ENCODE results near the gene ERH. TPM values are rescaled to one million over a fixed set of nuclear protein-coding genes. Genes with fewer than 3 reads are reported as not detected.
A peak's percentile ranks its signal among the peaks of the same experiment; 100 is the strongest.
"Not testable (repeated sequence)": the region's sequence is repeated elsewhere in the genome, so short reads cannot be mapped to it uniquely, and the experiment has no call there.

ERH gene
- 100 to 1,000 TPM; 153 to 216 (median 165) TPM for polyA plus RNA-seq (ENCODE audit: insufficient read length in 10 of 10)
- long read RNA-seq, donor 1, transcript ERH-203 (4 exons, 1,124 nt) = major isoform, 89 of 92 reads
- long read RNA-seq, donor 1, partial matches to known transcripts = 0 of 92 reads
- long read RNA-seq, donor 1, other reads (novel, unspliced or antisense) = 0 of 92 reads
- long read RNA-seq, donor 2, transcript ERH-203 (4 exons, 1,124 nt) = major isoform, 89 of 90 reads
- long read RNA-seq, donor 2, partial matches to known transcripts = 0 of 90 reads
- long read RNA-seq, donor 2, other reads (novel, unspliced or antisense) = 0 of 90 reads
- long read RNA-seq, donor 3 = 0 reads
- long read RNA-seq, donor 4, transcript ERH-203 (4 exons, 1,124 nt) = major isoform, 81 of 94 reads
- long read RNA-seq, donor 4, transcript ERH-202 (3 exons, 586 nt) = minor isoform, 6 of 94 reads
- long read RNA-seq, donor 4, partial matches to known transcripts = 5 of 94 reads
- long read RNA-seq, donor 4, other reads (novel, unspliced or antisense) = 0 of 94 reads
- long read RNA-seq, donor 5, transcript ERH-203 (4 exons, 1,124 nt) = major isoform, 147 of 158 reads
- long read RNA-seq, donor 5, transcript ERH-202 (3 exons, 586 nt) = minor isoform, 6 of 158 reads
- long read RNA-seq, donor 5, partial matches to known transcripts = 5 of 158 reads
- long read RNA-seq, donor 5, other reads (novel, unspliced or antisense) = 0 of 158 reads
- long read RNA-seq, donor 6, transcript ERH-203 (4 exons, 1,124 nt) = major isoform, 111 of 117 reads
- long read RNA-seq, donor 6, partial matches to known transcripts = 5 of 117 reads
- long read RNA-seq, donor 6, other reads (novel, unspliced or antisense) = 0 of 117 reads
- long read RNA-seq, donor 7, transcript ERH-202 (3 exons, 586 nt) = minor isoform, 5 of 67 reads
- long read RNA-seq, donor 7, transcript ERH-203 (4 exons, 1,124 nt) = major isoform, 62 of 67 reads
- long read RNA-seq, donor 7, partial matches to known transcripts = 0 of 67 reads
- long read RNA-seq, donor 7, other reads (novel, unspliced or antisense) = 0 of 67 reads
- long read RNA-seq, donor 8, transcript ERH-202 (3 exons, 586 nt) = minor isoform, 7 of 113 reads
- long read RNA-seq, donor 8, transcript ERH-203 (4 exons, 1,124 nt) = major isoform, 105 of 113 reads
- long read RNA-seq, donor 8, partial matches to known transcripts = 0 of 113 reads
- long read RNA-seq, donor 8, other reads (novel, unspliced or antisense) = 0 of 113 reads
- long read RNA-seq, donor 9, transcript ERH-203 (4 exons, 1,124 nt) = major isoform, 13 of 14 reads
- long read RNA-seq, donor 9, partial matches to known transcripts = 0 of 14 reads
- long read RNA-seq, donor 9, other reads (novel, unspliced or antisense) = 0 of 14 reads

DNA sequence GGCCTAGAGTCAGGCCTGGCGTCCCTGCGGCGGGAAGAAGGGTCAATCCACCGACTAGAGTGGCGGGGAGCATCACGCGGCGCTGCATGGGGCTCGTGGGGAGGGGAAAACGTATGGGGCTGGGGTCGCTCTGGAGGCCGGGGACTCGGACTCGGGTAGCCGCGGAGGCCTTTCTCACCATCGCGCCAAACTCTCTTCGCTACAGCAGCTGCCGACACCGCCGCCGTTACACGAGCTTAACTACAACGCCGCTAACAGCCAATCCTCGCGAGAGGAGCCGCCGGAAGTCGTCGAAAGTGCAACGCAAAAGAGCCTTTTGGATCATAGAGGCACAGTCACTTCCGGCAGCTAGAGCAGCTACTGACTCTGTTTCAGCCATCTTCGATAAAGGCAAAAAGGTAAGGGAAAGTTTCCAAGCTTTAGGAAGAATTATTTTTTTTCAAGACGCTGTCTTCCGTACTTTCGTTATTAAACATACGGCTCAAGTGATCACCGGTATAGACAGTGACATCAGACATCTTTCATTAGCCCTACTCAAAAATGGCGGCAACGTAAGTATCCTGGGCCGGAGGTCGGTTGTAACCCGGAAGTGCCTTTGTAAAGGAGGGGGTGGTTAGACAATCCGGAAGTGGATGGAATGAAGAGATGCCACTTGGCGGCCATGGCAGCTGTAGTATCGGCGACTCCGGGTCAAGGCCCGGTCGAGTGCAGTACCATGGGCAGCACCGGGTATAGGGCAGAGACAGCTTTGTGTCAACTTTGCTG is at the start of gene ERH, which contains the start of gene SLC39A9:
ERH (minus strand) TSS at position 247 of the 765 bp plus-strand sequence; CDS start at position 181, 66 bp downstream.
SLC39A9 (plus strand) TSS at position 640 of the 765 bp plus-strand sequence. CDS start 678 bp downstream, outside the sequence.
- DNase-seq = peak; percentile 97 to 99 (median 98)

DNA sequence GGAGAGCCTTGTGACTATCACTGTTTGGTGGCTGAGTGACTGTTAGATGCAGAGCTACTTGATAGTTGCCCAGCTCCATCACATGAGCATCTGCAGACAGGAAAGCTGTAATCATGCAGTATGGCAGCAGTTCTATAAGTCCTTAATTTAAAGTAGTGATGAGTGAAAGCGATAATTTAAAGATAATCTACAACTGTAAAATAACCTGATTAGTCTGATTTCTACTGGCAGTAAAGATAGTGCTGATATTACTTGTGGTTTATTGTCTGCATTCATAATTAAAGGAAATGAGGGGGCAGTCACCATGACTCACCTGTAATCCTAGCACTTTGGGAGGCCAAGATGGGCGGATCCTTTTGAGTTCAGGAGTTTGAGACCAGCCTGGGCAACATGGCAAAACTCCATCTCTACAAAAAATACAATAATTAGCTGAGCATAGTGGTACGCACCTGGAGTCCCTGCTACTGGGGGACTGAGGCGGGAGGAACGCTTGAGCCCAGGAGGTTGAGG is 45.3 kb upstream of the ERH start:
- DNase-seq = no peak

DNA sequence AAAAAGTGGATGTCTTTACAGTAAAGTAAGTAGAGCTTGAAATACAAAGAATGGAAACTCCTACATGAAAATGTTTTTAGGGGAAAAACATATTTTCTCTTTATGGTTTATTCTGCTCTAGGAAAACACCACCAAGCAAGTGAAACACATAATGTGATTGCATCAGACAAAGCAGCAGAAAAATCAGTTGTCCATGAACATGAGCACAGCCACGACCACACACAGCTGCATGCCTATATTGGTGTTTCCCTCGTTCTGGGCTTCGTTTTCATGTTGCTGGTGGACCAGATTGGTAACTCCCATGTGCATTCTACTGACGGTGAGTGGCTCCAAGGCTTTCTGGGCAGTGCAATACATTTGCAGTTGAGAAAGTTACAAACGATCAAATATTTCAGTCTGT is 43.8 kb upstream of the ERH start:
- DNase-seq = no peak

DNA sequence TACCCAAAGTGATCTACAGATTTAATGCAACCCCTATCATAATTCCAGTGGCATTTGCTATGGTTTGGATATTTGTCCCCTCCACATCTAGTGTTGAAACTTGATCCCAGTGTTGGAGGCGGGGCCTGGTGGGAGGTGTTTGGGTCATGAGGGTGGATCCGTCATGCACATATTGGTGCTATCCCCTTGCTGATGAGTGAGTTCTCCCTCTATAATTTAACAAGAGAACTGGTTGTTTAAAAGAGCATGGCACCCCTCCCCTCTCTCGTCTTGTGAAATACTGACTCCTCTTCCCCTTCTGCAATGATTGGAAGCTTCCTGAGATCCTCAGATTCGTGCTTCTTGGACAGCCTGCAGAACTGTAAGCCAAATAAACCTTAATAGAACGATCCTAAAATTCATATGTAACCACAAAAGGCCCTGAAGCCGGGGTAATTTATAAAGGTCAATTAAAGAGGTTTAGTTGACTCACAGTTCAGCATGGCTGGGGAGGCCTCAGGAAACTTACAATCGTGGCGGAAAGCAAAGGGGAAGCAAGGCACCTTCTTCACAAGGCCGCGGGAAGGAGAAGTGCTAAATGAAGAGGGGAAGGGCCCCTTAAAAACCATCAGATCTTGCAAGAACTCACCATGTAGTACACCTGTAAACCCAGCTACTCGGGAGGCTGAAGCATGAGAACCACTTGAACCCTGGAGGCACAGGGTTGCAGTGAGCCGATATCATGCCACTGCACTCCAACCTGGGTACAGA is 41.6 kb upstream of the ERH start:
- no peak for DNase-seq

DNA sequence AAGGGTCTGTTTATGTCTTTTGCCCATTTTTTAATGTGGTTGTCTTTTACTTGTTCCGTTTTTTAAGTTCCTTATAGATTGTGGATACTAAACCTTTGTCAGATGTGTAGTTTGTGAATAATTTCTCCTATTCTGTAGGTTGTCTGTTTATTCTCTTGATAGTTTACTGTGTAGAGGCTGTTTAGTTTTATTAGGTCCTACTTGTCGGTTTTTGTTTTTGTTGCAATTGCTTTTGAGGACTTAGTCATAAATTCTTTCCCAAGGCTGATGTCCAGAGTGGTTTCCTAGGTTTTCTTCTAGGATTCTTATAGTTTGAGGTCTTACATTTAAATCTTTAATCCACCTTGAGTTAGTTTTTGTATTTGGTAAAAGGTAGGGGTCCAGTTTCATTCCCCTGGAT is 34.3 kb upstream of the ERH start:
- DNase-seq = no peak

DNA sequence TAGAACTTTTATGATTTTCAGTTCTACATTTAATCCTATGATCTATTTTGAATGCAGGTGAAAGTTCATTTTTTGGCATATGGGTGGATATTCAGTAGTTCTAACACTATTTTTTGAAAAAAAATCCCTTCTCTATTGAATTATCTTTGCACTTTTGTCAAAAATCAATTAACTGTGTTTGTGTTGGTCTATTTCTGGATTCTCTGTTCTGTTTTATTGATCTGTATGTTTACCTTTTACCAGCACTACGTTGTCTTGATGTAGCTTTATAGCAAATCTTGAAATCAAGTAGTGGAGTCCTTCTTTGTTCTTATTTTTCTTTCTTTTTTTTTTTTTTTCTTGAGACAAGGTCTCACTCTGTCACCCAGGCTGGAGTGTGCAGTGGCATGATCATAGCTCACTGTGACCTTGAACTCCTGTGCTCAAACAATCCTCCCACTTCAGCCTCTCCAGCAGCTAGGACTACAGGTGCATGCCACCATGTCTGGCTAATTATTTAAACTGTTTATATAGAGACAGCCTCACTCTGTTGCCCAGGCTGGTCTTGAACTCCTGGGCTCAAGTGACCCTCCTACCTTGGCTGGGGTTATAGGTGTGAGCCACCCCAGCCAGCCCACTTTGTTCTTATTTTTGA is 32.3 kb upstream of the ERH start:
- no peak for DNase-seq

DNA sequence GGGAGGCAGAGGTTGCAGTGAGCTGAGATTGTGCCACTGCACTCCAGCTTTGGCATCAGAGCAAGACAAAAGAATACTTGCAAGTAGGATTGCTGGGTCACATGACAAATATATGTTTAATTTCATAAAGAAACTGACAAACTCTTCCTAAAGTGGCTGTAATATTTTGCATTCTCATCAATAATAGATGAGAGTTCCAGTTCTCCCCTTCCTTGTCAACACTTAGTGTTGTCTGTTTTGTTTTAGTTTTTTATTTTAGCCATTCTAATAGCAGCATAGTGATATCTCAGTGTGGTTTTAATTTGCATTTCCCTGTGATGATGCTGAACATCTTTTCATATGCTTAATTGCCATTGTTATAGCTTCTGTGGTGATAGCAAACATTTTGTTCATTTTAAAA is 31.5 kb upstream of the ERH start:
- DNase-seq = no peak

DNA sequence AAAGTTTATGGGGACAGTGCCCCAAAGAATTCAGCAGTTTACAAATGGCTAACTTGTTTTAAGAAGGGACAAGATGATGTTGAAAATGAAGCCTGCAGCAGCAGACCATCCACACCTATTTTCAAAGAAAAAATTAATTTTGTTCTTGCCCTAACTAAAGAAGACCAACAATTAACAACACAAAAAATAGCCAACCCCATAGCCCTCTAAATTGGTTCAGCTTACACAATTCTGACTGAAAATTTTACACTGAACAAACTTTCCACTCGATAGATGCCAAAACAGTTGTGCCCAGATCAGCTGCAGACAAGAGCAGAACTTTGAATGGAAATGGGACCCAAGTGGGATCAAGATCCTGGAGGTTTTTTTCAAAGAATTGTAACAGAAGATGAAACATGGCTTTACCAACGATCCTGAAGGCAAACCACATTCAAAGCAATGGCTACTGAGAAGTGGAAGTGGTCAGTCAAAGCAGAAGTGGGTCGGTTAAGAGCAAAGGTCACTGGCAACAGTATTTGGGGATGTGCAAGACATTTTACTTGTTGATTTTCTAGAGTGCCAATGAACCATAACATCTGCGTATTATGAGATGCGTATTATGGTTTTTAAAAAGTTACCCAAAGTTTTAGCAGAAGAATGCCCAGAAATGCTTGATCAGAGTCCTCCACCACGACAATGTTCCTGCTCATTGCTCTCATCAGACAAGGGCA is 30.3 kb upstream of the ERH start:
- peak in 1 of 3 donors; percentile 8 for DNase-seq

DNA sequence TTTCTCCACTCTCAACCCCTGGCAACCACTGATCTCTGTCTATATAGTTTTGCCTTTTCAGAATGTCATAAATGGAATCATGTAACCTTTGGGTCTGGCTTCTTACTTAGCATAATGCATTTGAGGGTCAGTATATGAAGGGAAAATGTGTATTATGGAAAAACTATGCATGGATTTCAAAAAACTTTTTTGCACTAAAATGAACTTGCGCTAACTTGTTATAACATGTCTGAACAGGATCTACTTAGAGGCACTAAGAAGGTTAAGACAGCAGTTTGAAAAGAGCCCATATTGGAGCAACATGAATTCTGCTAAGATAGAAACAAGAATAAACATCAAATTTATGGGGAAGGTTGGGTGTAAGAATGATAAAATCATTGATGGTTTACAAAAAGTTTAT is 29.5 kb upstream of the ERH start:
- no peak for DNase-seq

DNA sequence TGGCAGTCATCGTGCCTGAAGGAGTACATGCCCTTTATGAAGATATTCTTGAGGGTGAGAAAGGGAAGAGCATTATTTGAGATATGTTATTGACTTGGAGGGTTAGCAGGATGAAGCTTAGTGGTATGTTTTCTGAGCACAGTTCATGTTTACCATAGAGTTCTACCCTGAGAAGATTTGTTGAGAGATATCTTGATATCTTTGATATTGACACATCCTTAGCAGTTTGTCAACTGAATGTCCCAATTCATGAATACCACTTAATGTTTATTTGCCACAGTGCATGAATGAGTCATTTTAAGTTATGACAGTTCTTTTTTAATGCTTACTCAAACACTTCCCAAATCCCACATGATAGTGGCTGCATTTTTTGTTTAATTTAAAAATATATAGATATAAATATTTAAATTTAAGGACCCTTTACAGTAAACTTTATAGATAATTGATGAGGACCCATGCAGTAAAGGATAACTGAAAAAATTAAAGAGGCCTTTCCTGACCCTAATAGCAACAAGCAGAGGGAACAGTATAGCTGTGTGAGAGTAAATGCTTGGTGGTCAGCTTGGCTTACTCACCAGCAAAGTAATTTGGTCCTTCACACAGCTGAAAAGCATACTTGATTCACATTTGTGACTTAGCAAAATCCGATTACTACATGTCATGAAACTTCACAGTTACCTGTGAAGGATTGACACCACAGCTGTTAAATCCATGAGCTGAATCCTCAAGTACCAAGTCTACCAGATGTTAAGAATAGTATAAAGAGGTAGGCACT is 26.2 kb upstream of the ERH start:
- DNase-seq = no peak

DNA sequence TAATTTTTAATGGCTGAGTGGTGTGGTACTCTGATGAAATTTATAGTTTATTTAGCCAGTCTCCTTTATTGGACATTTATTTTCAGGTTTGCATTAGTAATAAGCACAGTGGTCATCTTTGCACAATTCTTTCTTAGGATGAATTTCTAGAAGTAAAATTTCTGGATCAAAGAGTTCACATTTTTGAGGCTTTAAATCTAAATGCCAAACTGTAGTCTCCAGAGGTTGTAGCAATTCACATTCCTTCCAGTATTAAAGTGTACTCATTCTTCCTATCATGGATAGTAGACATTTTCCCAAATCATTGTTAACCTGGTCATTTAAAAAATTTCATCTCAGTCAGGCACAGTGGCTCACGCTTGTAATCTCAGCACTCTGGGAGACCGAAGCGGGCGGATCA is 25.2 kb upstream of the ERH start:
- DNase-seq = no peak

DNA sequence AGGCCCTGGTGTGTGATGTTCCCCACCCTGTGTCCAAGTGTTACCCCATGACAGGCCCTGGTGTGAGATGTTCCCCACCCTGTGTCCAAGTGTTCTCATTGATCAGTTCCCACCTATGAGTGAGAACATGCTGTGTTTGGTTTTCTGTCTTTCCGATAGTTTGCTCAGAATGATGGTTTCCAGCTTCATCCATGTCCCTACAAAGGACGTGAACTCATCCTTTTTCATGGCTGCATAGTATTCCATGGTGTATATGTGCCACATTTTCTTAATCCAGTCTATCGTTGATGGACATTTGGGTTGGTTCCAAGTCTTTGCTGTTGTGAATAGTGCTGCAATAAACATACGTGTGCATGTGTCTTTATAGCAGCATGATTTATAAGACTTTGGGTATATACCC is 18.0 kb upstream of the ERH start:
- DNase-seq = not testable (repeated sequence)

DNA sequence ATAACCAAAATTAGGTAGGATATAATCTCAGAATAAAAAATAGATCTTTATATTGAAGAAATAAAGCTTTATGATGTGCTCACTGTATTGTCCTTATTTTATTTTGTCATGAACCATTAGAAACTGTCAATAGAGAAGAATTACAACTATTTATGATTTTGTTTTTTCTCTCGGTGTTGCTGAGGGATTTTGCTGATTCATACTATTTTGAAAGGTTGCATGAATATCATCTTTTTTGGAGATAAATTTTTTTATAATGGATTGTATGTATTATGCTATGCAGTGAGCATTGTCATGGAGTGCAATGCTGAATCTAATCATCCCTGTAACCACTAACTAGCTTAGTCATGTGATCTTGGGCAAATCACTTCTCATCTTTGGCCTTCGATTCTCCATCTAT is 15.4 kb upstream of the ERH start:
- no peak for DNase-seq

DNA sequence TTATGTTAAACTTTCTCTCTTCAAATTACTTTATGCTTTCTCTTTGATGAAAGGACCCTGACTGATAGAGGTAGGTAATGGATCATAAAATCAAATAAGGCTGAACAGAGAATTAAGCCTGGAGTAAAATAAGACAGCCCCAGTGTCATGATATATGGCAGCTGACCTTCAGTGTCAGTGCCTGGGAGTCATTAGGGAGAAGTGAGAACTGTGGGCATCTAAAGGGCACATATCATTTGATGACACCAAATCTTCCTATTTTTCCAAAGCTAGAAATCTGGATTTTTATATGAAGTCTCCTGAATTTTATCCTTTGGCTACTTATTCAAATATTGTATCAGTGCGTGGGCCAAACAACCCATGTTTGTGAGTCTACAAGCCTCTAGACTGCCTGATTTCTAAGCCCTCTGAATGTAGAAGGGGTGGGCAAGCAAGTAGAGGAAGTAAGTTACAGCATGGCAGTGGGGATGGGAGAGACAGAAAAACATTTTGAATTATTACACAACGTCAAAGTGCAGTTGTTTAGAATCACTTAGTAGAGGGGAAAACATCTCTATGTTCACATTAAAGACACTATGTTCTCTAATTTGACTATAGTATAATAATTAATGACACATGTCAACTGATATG is 10.3 kb upstream of the ERH start:
- no peak for DNase-seq

DNA sequence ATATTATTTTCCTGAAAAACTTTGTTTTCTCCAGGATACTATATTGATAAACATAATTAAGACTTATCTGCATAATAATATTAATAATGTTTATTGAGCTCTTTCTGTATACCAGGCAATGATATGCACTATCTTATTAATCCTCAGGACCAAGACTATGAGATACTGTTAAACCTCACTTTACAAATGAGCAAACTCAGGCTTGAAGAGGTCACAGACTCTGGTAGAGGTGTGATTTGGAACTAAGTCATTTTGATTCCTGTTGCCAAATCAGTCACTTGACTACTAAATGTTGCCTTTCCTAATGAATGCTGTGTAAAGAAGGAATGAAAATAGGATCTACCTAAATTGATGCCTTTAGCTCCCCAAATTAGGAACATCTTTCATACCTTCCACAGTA is 7.7 kb upstream of the ERH start:
- DNase-seq = no peak

DNA sequence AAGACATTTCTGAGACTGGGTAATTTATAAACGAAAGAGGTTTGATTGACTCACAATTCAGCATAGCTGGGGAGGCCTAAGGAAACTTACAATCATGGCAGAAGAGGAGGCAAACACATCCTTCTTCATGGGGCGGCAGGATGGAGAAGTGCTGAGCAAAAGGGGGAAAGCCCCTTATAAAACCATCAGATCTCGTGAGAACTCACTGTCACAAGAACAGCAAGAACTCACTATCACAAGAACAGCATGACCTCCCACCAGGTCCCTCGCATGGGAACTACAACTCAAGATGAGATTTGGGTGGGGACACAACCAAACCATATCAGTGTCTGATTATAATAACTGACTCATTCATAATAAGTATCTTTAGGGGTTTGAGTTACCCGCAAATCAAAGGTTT is 6.8 kb upstream of the ERH start:
- no peak for DNase-seq

DNA sequence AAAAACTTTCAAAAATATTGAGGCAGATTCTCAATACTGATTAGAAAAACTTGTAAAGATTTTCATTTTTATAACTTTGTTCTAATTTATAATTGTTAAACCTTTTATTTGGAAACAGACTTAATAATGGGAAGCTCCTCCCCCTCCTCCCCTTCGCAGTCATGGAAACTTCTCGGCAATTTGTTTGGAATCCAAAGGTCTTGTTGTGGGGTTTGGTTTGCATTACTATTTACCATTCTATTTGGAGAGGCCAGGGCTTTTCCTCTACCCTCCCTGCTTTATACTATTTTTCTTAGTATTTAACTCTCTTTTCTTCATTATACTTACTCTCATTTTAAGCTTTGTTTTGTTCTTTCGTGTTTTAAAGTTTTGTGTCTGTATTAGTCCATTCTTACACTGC is 6.4 kb upstream of the ERH start:
- DNase-seq = no peak

All from muscle of back (tissue), 13 donors.